H9 (cell line): ENCODE results near the gene VRK1. TPM values are rescaled to one million over a fixed set of nuclear protein-coding genes. Genes with fewer than 3 reads are reported as not detected.

Experiments
- DNase-seq: peaks from one replicate; pipeline ENCODE4 v3.0.0-alpha.2; 2017
- H2AFZ ChIP-seq: one replicate; pipeline ENCODE4 v1.6.1; 2013; ENCODE audit warnings: mild to moderate bottlenecking, low read length, control low read depth, moderate library complexity
- H2AK5ac ChIP-seq: 2 replicates; pipeline ENCODE4 v1.6.1; 2013; ENCODE audit warnings: low read length, control low read depth, mixed read lengths; ENCODE audit not compliant: insufficient read length
- H2BK120ac ChIP-seq: one replicate; pipeline ENCODE4 v1.6.1; 2013; ENCODE audit warnings: low read depth, mild to moderate bottlenecking, low read length, control low read depth, inconsistent platforms; ENCODE audit not compliant: poor library complexity, severe bottlenecking
- H2BK12ac ChIP-seq: 2 replicates; pipeline ENCODE4 v1.6.1; 2013; ENCODE audit warnings: low read length, control low read depth, mixed read lengths, low read depth; ENCODE audit not compliant: insufficient read length
- H2BK15ac ChIP-seq: 2 replicates; pipeline ENCODE4 v1.6.1; 2013; ENCODE audit warnings: low read depth, low read length, control low read depth
- H2BK20ac ChIP-seq: one replicate; pipeline ENCODE4 v1.6.1; 2013; ENCODE audit warnings: low read depth, mild to moderate bottlenecking, low read length, control low read depth, inconsistent platforms; ENCODE audit not compliant: poor library complexity, severe bottlenecking
- H2BK5ac ChIP-seq: 2 replicates; pipeline ENCODE4 v1.6.1; 2013; ENCODE audit warnings: low read length, control low read depth, mixed read lengths; ENCODE audit not compliant: insufficient read length
- H3K14ac ChIP-seq: 2 replicates; pipeline ENCODE4 v1.6.1; 2013; ENCODE audit warnings: low read length, control low read depth; ENCODE audit not compliant: insufficient read depth
- H3K18ac ChIP-seq: 2 replicates; pipeline ENCODE4 v1.6.1; 2013; ENCODE audit warnings: low read depth, mild to moderate bottlenecking, mixed read lengths, low read length, control low read depth; ENCODE audit not compliant: insufficient read length
- H3K23ac ChIP-seq: 2 replicates; pipeline ENCODE4 v1.6.1; 2013; ENCODE audit warnings: low read length, control low read depth, mixed read lengths, low read depth; ENCODE audit not compliant: insufficient read length
- H3K23me2 ChIP-seq: 2 replicates; pipeline ENCODE4 v1.6.1; 2013; ENCODE audit warnings: low read depth, mild to moderate bottlenecking, mixed read lengths, low read length, control low read depth; ENCODE audit not compliant: insufficient read length, poor library complexity, severe bottlenecking
- H3K27ac ChIP-seq: 2 replicates; pipeline ENCODE4 v1.5.1; 2013; ENCODE audit warnings: low read length, control low read depth, mixed read lengths, low read depth; ENCODE audit not compliant: insufficient read length
- H3K27me3 ChIP-seq: 2 replicates; pipeline ENCODE4 v1.6.1; 2013; ENCODE audit warnings: low read length, control low read depth, inconsistent platforms; ENCODE audit not compliant: insufficient read depth
- H3K4ac ChIP-seq: 2 replicates; pipeline ENCODE4 v1.6.1; 2013; ENCODE audit warnings: low read depth, mild to moderate bottlenecking, control low read depth, inconsistent platforms, low read length, moderate library complexity
- H3K4me1 ChIP-seq: 2 replicates; pipeline ENCODE4 v1.6.1; 2013; ENCODE audit warnings: low read length, control low read depth, inconsistent platforms; ENCODE audit not compliant: insufficient read depth
- H3K4me2 ChIP-seq: 2 replicates; pipeline ENCODE4 v1.6.1; 2013; ENCODE audit warnings: low read length, control low read depth, mixed read lengths; ENCODE audit not compliant: insufficient read length, insufficient read depth
- H3K56ac ChIP-seq: 2 replicates; pipeline ENCODE4 v1.6.1; 2013; ENCODE audit warnings: low read depth, mild to moderate bottlenecking, mixed read lengths, low read length, control low read depth; ENCODE audit not compliant: insufficient read length
- H3K79me1 ChIP-seq: 2 replicates; pipeline ENCODE4 v1.6.1; 2013; ENCODE audit warnings: low read depth, mild to moderate bottlenecking, moderate library complexity, low read length, control low read depth, inconsistent platforms; ENCODE audit not compliant: insufficient read depth, poor library complexity, severe bottlenecking
- H3K79me2 ChIP-seq: 2 replicates; pipeline ENCODE4 v1.6.1; 2013; ENCODE audit warnings: low read length, control low read depth, inconsistent platforms; ENCODE audit not compliant: insufficient read depth
- H3K9ac ChIP-seq: 2 replicates; pipeline ENCODE4 v1.6.1; 2013; ENCODE audit warnings: low read length, control low read depth, mixed read lengths; ENCODE audit not compliant: insufficient read length; ENCODE audit errors: extremely low read depth
- H3K9me3 ChIP-seq: one replicate; pipeline ENCODE4 v1.6.1; 2013; ENCODE audit warnings: low read depth, low read length, inconsistent platforms; ENCODE audit not compliant: control insufficient read depth
- H3T11ph ChIP-seq: one replicate; pipeline ENCODE4 v1.6.1; 2013; ENCODE audit warnings: mild to moderate bottlenecking, low read length, control low read depth, inconsistent platforms
- H4K20me1 ChIP-seq: one replicate; pipeline ENCODE4 v1.6.1; 2013; ENCODE audit not compliant: control insufficient read depth, insufficient read length, insufficient read depth
- H4K5ac ChIP-seq: 2 replicates; pipeline ENCODE4 v1.6.1; 2013; ENCODE audit warnings: low read depth, mild to moderate bottlenecking, mixed read lengths, low read length, control low read depth; ENCODE audit not compliant: insufficient read length
- H4K8ac ChIP-seq: replicated peaks from 2 replicates; pipeline ENCODE4 v1.6.1; 2013; ENCODE audit warnings: low read length, control low read depth, mixed read lengths, low read depth; ENCODE audit not compliant: insufficient read length
- H4K91ac ChIP-seq: 2 replicates; pipeline ENCODE4 v1.6.1; 2013; ENCODE audit warnings: low read depth, mild to moderate bottlenecking, moderate library complexity, mixed read lengths, low read length, control low read depth; ENCODE audit not compliant: insufficient read length
- H3K27ac Mint-ChIP-seq, 3 experiments: 2 replicates in 2 of 3; 3 replicates in 1 of 3; pipeline ENCODE4 v1.8.0; 2020 to 2021; ENCODE audit warnings: mixed read lengths in 3 of 3, mild to moderate bottlenecking in 1 of 3, moderate library complexity in 1 of 3
- H3K27me3 Mint-ChIP-seq: 2 replicates; pipeline ENCODE4 v1.8.0; 2021; ENCODE audit warnings: low read depth, mild to moderate bottlenecking, moderate library complexity, mixed read lengths
- H3K36me3 Mint-ChIP-seq, 3 experiments: 2 replicates in 2 of 3; 3 replicates in 1 of 3; pipeline ENCODE4 v1.8.0; 2020 to 2021; ENCODE audit warnings: low read depth in 3 of 3, mixed read lengths in 3 of 3; ENCODE audit not compliant: insufficient read depth in 1 of 3
- H3K4me1 Mint-ChIP-seq, 2 experiments: 2 replicates each; pipeline ENCODE4 v1.8.0; 2020; ENCODE audit warnings: mixed read lengths in 2 of 2
- H3K4me3 Mint-ChIP-seq, 2 experiments: 2 replicates in 1 of 2; 3 replicates in 1 of 2; pipeline ENCODE4 v1.8.0; 2020 to 2021; ENCODE audit warnings: mild to moderate bottlenecking in 2 of 2, mixed read lengths in 2 of 2, moderate library complexity in 1 of 2
- H3K9me3 Mint-ChIP-seq, 2 experiments: 2 replicates in 1 of 2; 3 replicates in 1 of 2; pipeline ENCODE4 v1.8.0; 2020; ENCODE audit warnings: mild to moderate bottlenecking in 2 of 2, mixed read lengths in 2 of 2, moderate library complexity in 1 of 2
- CTCF ChIP-seq: fragments of 200-600 bp; sonication (generic); conservative IDR thresholded peaks from 3 replicates; pipeline ENCODE4 v1.8.0; 2021; ENCODE audit warnings: antibody characterized with exemption, mild to moderate bottlenecking
- WGBS: extraction: QIAGEN DNeasy Blood & Tissue Kit; methylation state at CpG from one replicate; pipeline ENCODE4 v1.1.7; 2013; ENCODE audit warnings: missing lambda C conversion rate, low lambda C conversion rate, mixed read lengths; ENCODE audit not compliant: insufficient read length; ENCODE audit errors: extremely low coverage; 5-methylcytosine and 5-hydroxymethylcytosine counted together
- total RNA-seq: library from RNA; stranded (reverse); gene quantifications from 2 replicates; pipeline ENCODE4 v1.2.1, GENCODE V29; 2021

VRK1 gene
- total RNA-seq, 1 experiment from 2014 or later, result 55.7 TPM

DNA sequence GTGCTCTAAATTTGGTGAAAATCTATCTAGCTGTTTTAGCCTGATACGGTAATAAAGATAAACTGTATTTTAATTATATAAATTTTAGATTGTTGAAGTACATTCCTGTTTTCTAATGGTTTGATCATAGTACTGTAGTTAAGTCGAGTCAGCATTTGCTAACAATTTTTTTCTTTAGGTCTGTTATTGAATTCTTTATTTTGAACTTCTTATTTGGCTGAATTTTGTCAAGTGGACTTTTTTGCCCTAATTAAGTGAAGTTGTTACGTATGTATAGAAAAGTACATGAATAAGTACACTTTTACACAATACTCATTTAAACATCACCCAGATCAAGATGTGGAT is 66.8 kb downstream of the VRK1 start:
- H3K4ac ChIP-seq, result no peak overlapping the region
- Mint-ChIP-seq H3K9me3 (peaks cover 2 to 7% of the 10 kb centered on the region in 2 experiments; a peak in 3 of 5 replicates), H3K4me3 (no peak overlapping the region), H3K4me1 (peaks cover 36 to 48% of the 10 kb centered on the region in 2 experiments), H3K27me3 (no peaks in the 10 kb centered on the region), H3K36me3 (peaks cover 16 to 19% (median 17%) of the 10 kb centered on the region in 3 experiments), H3K27ac (peak overlapping the region in 1 of 3 experiments; percentile 81; a peak in 1 of 7 replicates)
- H2BK5ac ChIP-seq, result no peak overlapping the region
- H3T11ph ChIP-seq, result no peak overlapping the region
- no peaks in the 10 kb centered on the region for H3K23me2 ChIP-seq
- H3K56ac ChIP-seq, result no peak overlapping the region
- H2BK12ac ChIP-seq, result no peak overlapping the region
- no peak overlapping the region for H4K8ac ChIP-seq
- no peak overlapping the region for H3K4me2 ChIP-seq
- H2BK15ac ChIP-seq, result no peak overlapping the region
- H2AK5ac ChIP-seq, result no peak overlapping the region
- H2BK20ac ChIP-seq, result no peak overlapping the region
- no peaks in the 10 kb centered on the region for H3K9me3 ChIP-seq
- DNase-seq, result no peak
- no peaks in the 10 kb centered on the region for H3K27me3 ChIP-seq
- no peaks in the 10 kb centered on the region; the same call in none of the 2 replicates for H3K4me1 ChIP-seq
- no peak overlapping the region for H3K18ac ChIP-seq
- H2AFZ ChIP-seq, result no peak overlapping the region
- no peak overlapping the region for H3K9ac ChIP-seq
- no peak overlapping the region for H3K27ac ChIP-seq
- TF ChIP-seq CTCF, result no peak
- no peaks in the 10 kb centered on the region for H4K20me1 ChIP-seq
- H3K14ac ChIP-seq, result no peak overlapping the region
- no peaks in the 10 kb centered on the region for H3K79me2 ChIP-seq
- H3K23ac ChIP-seq, result no peak overlapping the region
- no peak overlapping the region for H4K5ac ChIP-seq
- H2BK120ac ChIP-seq, result no peak overlapping the region
- H3K79me1 ChIP-seq, result no peaks in the 10 kb centered on the region
- H4K91ac ChIP-seq, result no peak overlapping the region
- no CpG with 5 or more reads among the region's 3 CpGs for WGBS
